GM13977 (cell line): ENCODE data around the gene CAGE1.
A peak's percentile ranks its signal among the peaks of the same experiment; 100 is the strongest.

Experiments used
- DNase-seq: peaks from one replicate; pipeline ENCODE4 v3.0.0; 2012; ENCODE audit warnings: low spot score
- CTCF ChIP-seq: IDR thresholded peaks from 2 replicates; pipeline ENCODE4 v1.5.1; 2012; ENCODE audit warnings: mild to moderate bottlenecking, control low read depth; ENCODE audit not compliant: insufficient read depth; ENCODE audit errors: extremely low read depth, missing control alignments
- in situ Hi-C: fragments of 300-500 bp; cut with MboI; formaldehyde crosslinking; loops from one replicate; pipeline ENCODE4 v1.12.0; 2022; ENCODE audit warnings: low sequenced_read_pairs, low pct_unique_long_range_greater_than_20kb, mixed read lengths, inconsistent platforms; ENCODE audit not compliant: unreplicated experiment

Gene CAGE1

GRCh38 chr6:7431674-7432390 is 42.3 kb upstream of the CAGE1 start:
- TF ChIP-seq CTCF: no peak
- in situ Hi-C loops: no loop called here
- no peak for DNase-seq

DNA sequence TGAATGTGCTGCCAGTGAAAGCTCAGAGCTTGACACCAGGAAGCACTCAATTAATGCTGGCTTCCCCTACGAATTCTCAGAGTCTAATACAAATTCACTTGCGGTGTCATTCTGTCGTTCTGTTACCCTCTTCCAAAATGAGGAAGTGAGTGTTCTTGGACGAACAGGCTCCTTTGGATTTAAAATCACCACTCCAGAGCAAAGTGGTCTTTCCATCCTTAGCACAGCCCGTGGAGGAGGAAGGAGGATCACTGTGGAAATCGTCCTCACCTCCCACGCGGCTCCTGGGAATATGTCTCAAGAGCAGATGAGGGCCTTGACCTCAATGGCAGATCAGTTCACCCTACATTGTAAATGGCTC is 41.8 kb upstream of the CAGE1 start:
- no peak for DNase-seq
- no peak for TF ChIP-seq CTCF

DNA sequence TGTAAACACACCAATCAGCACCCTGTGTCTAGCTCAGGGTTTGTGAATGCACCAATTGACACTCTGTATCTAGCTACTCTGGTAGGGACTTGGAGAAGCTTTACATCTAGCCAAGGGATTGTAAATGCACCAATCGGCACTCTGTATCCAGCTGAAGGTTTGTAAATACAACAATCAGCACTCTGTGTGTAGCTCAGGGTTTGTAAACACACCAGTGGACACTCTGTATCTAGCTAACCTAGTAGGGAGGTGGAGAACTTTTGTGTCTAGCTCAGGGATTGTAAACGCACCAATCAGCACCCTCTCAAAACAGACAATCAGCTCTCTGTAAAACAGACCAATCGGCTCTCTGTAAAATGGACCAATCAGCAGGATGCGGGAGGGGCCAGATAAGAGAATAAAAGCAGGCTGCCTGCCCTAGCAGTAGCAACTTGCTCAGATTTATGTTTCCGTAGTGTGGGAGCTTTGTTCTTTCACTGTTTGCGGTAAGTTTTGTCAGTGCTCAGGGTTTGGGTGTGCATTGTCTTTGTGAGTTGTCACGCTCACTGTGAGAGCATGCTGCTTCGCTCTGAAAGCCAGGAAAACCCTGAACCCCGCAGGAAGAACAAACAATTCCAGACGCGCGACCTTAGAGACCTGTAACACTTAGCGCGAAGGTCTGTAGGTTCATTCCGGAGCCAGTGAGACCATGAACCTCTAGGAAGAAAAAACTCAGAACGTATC is 37.1 kb upstream of the CAGE1 start:
- in situ Hi-C loops: no loop called here
- TF ChIP-seq CTCF: no peak

More for the DNA sequence above, 41.8 kb upstream of the CAGE1 start:
- in situ Hi-C loops: no loop called here

DNA sequence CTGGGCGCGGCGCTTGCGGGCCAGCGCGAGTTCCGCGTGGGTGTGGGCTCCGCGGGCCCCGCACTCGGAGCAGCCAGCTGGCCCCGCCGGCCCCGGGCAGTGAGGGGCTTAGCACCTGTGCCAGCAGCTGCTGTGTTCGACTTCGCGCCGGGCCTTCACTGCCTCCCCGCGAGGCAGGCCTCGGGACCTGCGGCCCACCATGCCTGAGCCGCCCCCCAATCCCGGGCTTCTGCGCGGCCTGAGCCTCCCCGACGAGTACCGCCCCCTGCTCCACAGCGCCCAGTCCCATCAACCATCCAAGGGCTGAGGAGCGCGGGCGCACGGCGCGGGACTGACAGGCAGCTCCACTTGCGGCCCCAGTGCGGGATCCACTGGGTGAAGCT is 36.3 kb upstream of the CAGE1 start:
- no peak for DNase-seq
- no peak for TF ChIP-seq CTCF
- in situ Hi-C loops: no loop called here

More for the DNA sequence above, 37.1 kb upstream of the CAGE1 start:
- no peak for DNase-seq

DNA sequence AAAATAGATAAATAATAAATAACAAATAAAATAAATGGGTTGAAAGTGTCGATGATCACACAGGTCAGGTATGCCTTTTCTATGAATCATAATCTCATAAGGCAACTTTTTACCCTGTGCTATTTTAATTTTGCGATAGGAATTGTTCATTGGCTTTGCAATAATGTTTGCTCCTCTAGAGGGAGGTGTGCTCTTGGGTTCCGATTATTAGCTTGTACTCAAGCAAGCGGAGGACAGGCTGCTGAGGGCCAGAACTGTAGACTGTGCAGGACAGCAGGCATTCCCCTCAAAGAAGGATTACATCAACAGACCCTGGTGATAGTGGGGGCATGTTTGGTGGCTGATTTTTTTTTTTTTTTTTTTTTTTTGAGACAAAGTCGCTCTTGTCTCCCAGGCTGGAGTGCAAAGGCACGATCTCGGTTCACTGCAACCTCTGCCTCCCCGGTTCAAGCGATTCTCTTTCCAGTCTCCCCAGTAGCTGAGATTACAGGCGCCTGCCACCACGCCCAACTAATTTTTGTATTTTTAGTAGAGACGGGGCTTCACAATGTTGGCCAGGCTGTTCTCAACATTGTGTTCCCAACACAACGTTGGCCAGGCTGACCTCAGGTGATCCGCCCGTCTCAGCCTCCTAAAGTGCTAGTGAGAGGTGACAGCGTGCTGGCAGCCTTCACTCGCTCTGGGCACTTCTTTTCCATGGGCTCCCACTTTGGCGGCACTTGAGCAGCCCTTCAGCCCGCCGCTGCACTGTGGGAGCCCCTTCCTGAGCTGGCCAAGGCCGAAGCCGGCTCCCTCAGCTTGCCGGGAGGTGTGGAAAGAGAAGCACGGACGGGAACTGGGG is 35.6 kb upstream of the CAGE1 start:
- TF ChIP-seq CTCF: peak; percentile 21
- in situ Hi-C loops: no loop called here

GRCh38 chr6:7424058-7424457 is 34.5 kb upstream of the CAGE1 start:
- TF ChIP-seq CTCF: no peak
- no peak for DNase-seq
- in situ Hi-C loops: no loop called here

More for the DNA sequence above, 35.6 kb upstream of the CAGE1 start:
- DNase-seq: no peak
